ENCODE results near the gene DNAJC17.

GRCh38 chr15:40844696-40845030, 37.4 kb upstream of the DNAJC17 start:
- TF ChIP-seq CTCF (IDR thresholded peaks at IDR 0.05), result no peak
- no peak for TF ChIP-seq POLR2A (IDR thresholded peaks at IDR 0.05)
- TF ChIP-seq EP300 (IDR thresholded peaks at IDR 0.05), result no peak

Measured in tibial nerve (tissue), 4 donors.